Left lung (tissue), 10 donors: ENCODE data around the gene RPE65. TPM values are rescaled to one million over a fixed set of nuclear protein-coding genes. Genes with fewer than 3 reads are reported as not detected.

Source experiments
- ATAC-seq: fragments of 200-7000 bp; cut with Tn5 transposase; one replicate; pipeline ENCODE4 v1.9.1; 2020; ENCODE audit warnings: moderate library complexity
- DNase-seq, 4 donors: peaks; one replicate each; pipeline ENCODE4 v3.0.0-alpha.2; 2013 to 2020
- H3K27ac ChIP-seq, 2 donors: fragments of 200-600 bp; sonication (generic) in 1 of 2; one replicate each; pipeline versions ENCODE4 v1.5.0 to v1.8.0; 2020 to 2021
- H3K27me3 ChIP-seq, 2 donors: fragments of 200-600 bp; sonication (generic) in 1 of 2; one replicate each; pipeline versions ENCODE4 v1.5.0 to v1.8.0; 2020 to 2021
- H3K36me3 ChIP-seq, 2 donors: fragments of 200-600 bp; sonication (generic) in 1 of 2; one replicate each; pipeline versions ENCODE4 v1.5.0 to v1.8.0; 2020 to 2021
- H3K4me1 ChIP-seq, 2 donors: fragments of 200-600 bp; one replicate each; pipeline ENCODE4 v1.8.0; 2021
- H3K4me3 ChIP-seq, 2 donors: fragments of 200-600 bp; sonication (generic) in 1 of 2; one replicate each; pipeline versions ENCODE4 v1.5.0 to v1.8.0; 2020 to 2021; ENCODE audit warnings: mild to moderate bottlenecking in 1 of 2
- H3K9me3 ChIP-seq, 2 donors: fragments of 200-600 bp; sonication (generic) in 1 of 2; one replicate each; pipeline versions ENCODE4 v1.5.0 to v1.8.0; 2020 to 2021
- intact Hi-C, 2 donors: fragments of 100-400 bp; cut with DNase I; formaldehyde crosslinking; loops; one replicate each; pipeline versions ENCODE4 v1.11.2 to v1.14.2; 2022
- polyA plus RNA-seq, 6 donors: library from polyadenylated mRNA; unstranded; fragments of 120-200 nt; gene quantifications; one replicate each; pipeline ENCODE4 v1.2.1, GENCODE V29; 2013; ENCODE audit not compliant: insufficient read length in 6 of 6
- total RNA-seq, 2 donors: library from RNA; stranded (reverse); fragmentation: NEBNext Ultra II Directional; extraction: Animal tissue kit (Norgen Biotek cat#: 25700); gene quantifications; one replicate each; pipeline ENCODE4 v1.2.1, GENCODE V29; 2021
- TF ChIP-seq, protein P1 (sequence below), 2 donors: fragments of 200-600 bp; sonication (generic) in 1 of 2; IDR thresholded peaks; one replicate each; pipeline versions ENCODE4 v1.5.0 to v1.8.0; 2021; ENCODE audit warnings: antibody characterized with exemption in 2 of 2
- donor health status: DM: no; HTN: yes; CAD: no.
- donor health status: DM: no; HTN: no; CAD: no.

Gene RPE65
- total and polyA plus RNA-seq, 8 donors: 0.13 to 0.38 (median 0.25) TPM; not detected in 2

DNA sequence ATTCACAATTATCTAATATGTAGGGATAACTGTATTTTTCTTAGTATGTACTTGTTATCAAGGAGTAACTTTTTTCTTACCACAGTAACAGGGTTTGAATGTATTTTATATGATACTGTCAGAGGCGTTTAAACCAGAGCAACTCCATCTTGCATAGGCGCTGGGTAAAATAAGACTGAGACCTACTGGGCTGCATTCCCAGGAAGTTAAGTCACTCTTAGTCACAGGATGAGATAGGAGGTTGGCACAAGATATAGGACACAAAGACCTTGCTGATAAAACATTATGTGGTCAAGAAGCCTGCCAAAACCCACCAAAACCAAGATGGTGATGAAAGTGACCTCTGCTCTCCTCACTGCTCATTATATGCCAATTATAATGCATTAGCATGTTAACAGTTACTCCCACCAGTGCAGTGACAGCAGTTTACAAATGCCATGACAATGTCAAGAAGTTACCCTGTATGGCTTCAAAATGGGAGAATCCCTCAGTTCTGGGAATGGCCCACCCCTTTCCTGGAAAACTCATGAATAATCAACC lies 64.8 kb downstream of the RPE65 start:
- H3K27me3 ChIP-seq: no peaks in the 10 kb centered on the region
- DNase-seq (no peak), ATAC-seq (peak; percentile 56)
- no peaks in the 10 kb centered on the region for H3K9me3 ChIP-seq
- H3K4me1 ChIP-seq: peaks cover 6 to 12% of the 10 kb centered on the region in 2 donors
- H3K4me3 ChIP-seq: no peak overlapping the region
- H3K36me3 ChIP-seq: no peaks in the 10 kb centered on the region
- intact Hi-C loops: no loop called here
- TF ChIP-seq, protein P1, sequence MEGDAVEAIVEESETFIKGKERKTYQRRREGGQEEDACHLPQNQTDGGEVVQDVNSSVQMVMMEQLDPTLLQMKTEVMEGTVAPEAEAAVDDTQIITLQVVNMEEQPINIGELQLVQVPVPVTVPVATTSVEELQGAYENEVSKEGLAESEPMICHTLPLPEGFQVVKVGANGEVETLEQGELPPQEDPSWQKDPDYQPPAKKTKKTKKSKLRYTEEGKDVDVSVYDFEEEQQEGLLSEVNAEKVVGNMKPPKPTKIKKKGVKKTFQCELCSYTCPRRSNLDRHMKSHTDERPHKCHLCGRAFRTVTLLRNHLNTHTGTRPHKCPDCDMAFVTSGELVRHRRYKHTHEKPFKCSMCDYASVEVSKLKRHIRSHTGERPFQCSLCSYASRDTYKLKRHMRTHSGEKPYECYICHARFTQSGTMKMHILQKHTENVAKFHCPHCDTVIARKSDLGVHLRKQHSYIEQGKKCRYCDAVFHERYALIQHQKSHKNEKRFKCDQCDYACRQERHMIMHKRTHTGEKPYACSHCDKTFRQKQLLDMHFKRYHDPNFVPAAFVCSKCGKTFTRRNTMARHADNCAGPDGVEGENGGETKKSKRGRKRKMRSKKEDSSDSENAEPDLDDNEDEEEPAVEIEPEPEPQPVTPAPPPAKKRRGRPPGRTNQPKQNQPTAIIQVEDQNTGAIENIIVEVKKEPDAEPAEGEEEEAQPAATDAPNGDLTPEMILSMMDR (IDR thresholded peaks at IDR 0.05): no peak
- peak overlapping the region; percentile 18 to 46 for H3K27ac ChIP-seq

GRCh38 chr1:68384321-68384813 lies 65.4 kb downstream of the RPE65 start:
- no peak for DNase-seq
- Histone ChIP-seq H3K4me3 (no peak overlapping the region), H3K27me3 (no peaks in the 10 kb centered on the region), H3K9me3 (no peaks in the 10 kb centered on the region), H3K36me3 (no peaks in the 10 kb centered on the region), H3K4me1 (peaks cover 6 to 12% of the 10 kb centered on the region in 2 donors), H3K27ac (peak overlapping the region; percentile 18 to 46)
- intact Hi-C loops: no loop called here
- TF ChIP-seq, protein P1 (IDR thresholded peaks at IDR 0.05): peak in 1 of 2 donors; percentile 13
- peak; percentile 98 for ATAC-seq

DNA sequence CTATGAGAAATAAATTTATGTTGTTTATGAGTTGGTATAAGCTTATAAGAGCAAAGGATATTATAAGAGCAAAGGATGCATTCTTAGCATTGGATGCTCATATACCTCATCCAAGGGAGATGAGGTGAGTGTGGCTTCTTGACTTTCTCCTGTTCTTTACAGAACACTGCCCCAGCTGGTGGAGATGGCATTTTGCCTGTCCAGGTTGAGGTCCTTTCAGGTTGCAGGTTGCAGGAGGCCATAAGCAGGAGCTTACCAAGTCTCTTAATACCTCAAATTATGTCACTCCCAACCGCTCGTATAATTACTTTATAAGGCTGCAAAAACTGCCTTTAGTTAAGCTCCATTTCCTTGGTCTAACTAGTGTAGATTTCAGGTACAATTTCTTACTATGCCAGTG lies 66.7 kb downstream of the RPE65 start:
- Histone ChIP-seq H3K4me1 (peaks cover 6 to 12% of the 10 kb centered on the region in 2 donors), H3K9me3 (no peaks in the 10 kb centered on the region), H3K27ac (no peak overlapping the region), H3K27me3 (no peaks in the 10 kb centered on the region), H3K4me3 (no peak overlapping the region), H3K36me3 (no peaks in the 10 kb centered on the region)
- intact Hi-C loops: no loop called here
- ATAC-seq: no peak
- DNase-seq: no peak
- TF ChIP-seq, protein P1 (IDR thresholded peaks at IDR 0.05): no peak

GRCh38 chr1:68379085-68379478 lies 70.7 kb downstream of the RPE65 start:
- TF ChIP-seq, protein P1 (IDR thresholded peaks at IDR 0.05): no peak
- intact Hi-C loops: no loop called here
- ATAC-seq: no peak

More at GRCh38 chr1:68379085-68379478, 70.7 kb downstream of the RPE65 start:
- Histone ChIP-seq H3K9me3 (no peaks in the 10 kb centered on the region), H3K4me3 (no peak overlapping the region), H3K4me1 (peaks cover 2 to 3% of the 10 kb centered on the region in 2 donors), H3K36me3 (no peaks in the 10 kb centered on the region), H3K27me3 (no peaks in the 10 kb centered on the region), H3K27ac (no peak overlapping the region)
- no peak for DNase-seq

Other genes starting within 250 kb of the RPE65 start
- gene WLS, start 217.4 kb downstream of the RPE65 start, total RNA-seq: 100 to 1,000 TPM in 1 of 2 donors, 10 to 100 TPM in 1; 85.7 to 127 TPM
- gene WLS, start 217.4 kb downstream of the RPE65 start, polyA plus RNA-seq: 100 to 1,000 TPM; 126 to 176 (median 142) TPM
- gene DEPDC1, start 47.1 kb upstream of the RPE65 start, total RNA-seq: 1 to 10 TPM in 1 of 2 donors, under 1 TPM in 1; 0.81 to 5.2 TPM
- 10 to 100 TPM; 11.0 to 25.1 (median 14.5) TPM for gene DEPDC1, start 47.1 kb upstream of the RPE65 start, polyA plus RNA-seq